PC-3 (cell line): ENCODE data around the gene JCHAIN.

Experiments
- CTCF ChIP-seq: fragments of 300-600 bp; sonication (generic); conservative IDR thresholded peaks from 2 replicates; pipeline ENCODE4 v1.5.1; 2017; ENCODE audit warnings: antibody characterized with exemption, low read depth, mild to moderate bottlenecking, low read length
- EZH2 ChIP-seq: fragments of 300-600 bp; sonication (generic); IDR thresholded peaks from one replicate; pipeline ENCODE4 v1.6.1; 2017; ENCODE audit warnings: antibody characterized with exemption, mild to moderate bottlenecking, low read length; ENCODE audit not compliant: unreplicated experiment

GRCh38 chr4:70613306-70614183 lies 52.8 kb downstream of the JCHAIN start:
- TF ChIP-seq CTCF (no peak), EZH2 (no peak)
